HepG2 (cell line): ENCODE measurements around the gene LRRC3C. TPM values are rescaled to one million over a fixed set of nuclear protein-coding genes. Genes with fewer than 3 reads are reported as not detected.

ENCODE experiments used
- ARNT ChIP-seq: fragments of 450-650 bp; IDR thresholded peaks from 2 replicates; pipeline ENCODE4 v1.6.1; 2017
- NCOR1 ChIP-seq: fragments of 200-600 bp; sonication (generic); IDR thresholded peaks from 2 replicates; pipeline ENCODE4 v1.7.0; 2017; ENCODE audit warnings: antibody characterized with exemption, low read length, borderline replicate concordance
- polyA plus RNA-seq, 8 experiments: library from polyadenylated mRNA; depleted of rRNA in 3 of 8; stranded (reverse) in 7 of 8; unstranded in 1 of 8; fragments of >200 nt; fragmentation: Illumina TruSeq in 4 of 8; extraction: Trizol in 4 of 8; gene quantifications; 2 replicates each; pipeline versions ENCODE4 v1.2.1 to v1.2.3, GENCODE V29; 2011 to 2016; ENCODE audit warnings: low read depth in 4 of 8, missing spikeins in 1 of 8, mixed read lengths in 1 of 8; ENCODE audit not compliant: insufficient read depth in 1 of 8
- total RNA-seq, 5 experiments: library from RNA; depleted of rRNA; stranded (reverse); fragments of >200 nt; fragmentation: Illumina TruSeq; extraction: Trizol; gene quantifications; 2 replicates each; pipeline ENCODE4 v1.2.3, GENCODE V29; 2016; ENCODE audit warnings: low read depth in 1 of 5
- TF ChIP-seq, protein P1 (sequence below), 2 experiments: fragments of 450-650 bp in 1 of 2; sonication (generic) in 1 of 2; formaldehyde crosslinking in 1 of 2; IDR thresholded peaks; 2 replicates each; pipeline versions ENCODE4 v1.6.1 to v1.8.0; 2016 to 2022; ENCODE audit warnings: antibody characterized with exemption in 1 of 2, mild to moderate bottlenecking in 1 of 2, missing genetic modification reagents in 1 of 2

LRRC3C gene
- total and polyA plus RNA-seq, 2 of the 13 experiments (the other 11 are each of a cell fraction or from before 2014, with no cell fraction given): 0.17 TPM; not detected in 1

DNA sequence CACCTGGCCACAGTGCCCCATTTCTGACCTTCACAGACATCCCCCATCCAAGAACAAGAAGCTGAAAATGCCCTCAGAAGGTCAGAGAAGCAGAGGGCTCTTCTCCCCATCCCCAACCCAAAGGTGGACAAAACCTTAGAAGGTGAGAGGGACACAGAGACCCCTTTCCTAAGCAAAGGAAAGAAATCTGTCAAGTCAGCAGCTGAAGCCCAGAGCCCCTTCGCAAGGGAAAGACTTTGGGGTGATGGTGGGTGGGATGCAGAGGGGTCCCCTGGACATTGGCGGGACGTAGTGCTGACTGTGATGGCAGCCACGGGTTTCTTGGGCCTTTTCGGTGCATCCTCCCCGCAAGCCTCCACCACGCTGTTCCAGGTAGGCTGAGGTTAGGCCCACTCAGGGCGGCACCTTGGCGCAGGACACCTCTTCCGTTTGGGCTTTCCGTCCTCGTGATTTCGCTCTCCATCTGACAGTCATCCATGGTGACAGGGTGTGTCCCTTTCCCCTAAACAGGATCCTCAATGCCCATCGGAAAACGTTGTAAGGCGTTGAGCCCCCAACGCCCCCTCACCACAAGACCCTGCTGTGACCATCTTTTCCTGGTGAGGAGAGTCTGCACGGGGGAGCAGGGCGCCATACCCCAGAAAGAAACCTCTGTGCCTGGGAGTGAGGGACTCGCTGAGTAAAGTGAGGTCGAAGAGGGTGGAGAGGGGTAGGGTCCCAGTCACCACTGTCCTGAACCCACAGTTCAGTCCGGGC, 24.6 kb downstream of the LRRC3C start (continued):
- TF ChIP-seq, protein P1, sequence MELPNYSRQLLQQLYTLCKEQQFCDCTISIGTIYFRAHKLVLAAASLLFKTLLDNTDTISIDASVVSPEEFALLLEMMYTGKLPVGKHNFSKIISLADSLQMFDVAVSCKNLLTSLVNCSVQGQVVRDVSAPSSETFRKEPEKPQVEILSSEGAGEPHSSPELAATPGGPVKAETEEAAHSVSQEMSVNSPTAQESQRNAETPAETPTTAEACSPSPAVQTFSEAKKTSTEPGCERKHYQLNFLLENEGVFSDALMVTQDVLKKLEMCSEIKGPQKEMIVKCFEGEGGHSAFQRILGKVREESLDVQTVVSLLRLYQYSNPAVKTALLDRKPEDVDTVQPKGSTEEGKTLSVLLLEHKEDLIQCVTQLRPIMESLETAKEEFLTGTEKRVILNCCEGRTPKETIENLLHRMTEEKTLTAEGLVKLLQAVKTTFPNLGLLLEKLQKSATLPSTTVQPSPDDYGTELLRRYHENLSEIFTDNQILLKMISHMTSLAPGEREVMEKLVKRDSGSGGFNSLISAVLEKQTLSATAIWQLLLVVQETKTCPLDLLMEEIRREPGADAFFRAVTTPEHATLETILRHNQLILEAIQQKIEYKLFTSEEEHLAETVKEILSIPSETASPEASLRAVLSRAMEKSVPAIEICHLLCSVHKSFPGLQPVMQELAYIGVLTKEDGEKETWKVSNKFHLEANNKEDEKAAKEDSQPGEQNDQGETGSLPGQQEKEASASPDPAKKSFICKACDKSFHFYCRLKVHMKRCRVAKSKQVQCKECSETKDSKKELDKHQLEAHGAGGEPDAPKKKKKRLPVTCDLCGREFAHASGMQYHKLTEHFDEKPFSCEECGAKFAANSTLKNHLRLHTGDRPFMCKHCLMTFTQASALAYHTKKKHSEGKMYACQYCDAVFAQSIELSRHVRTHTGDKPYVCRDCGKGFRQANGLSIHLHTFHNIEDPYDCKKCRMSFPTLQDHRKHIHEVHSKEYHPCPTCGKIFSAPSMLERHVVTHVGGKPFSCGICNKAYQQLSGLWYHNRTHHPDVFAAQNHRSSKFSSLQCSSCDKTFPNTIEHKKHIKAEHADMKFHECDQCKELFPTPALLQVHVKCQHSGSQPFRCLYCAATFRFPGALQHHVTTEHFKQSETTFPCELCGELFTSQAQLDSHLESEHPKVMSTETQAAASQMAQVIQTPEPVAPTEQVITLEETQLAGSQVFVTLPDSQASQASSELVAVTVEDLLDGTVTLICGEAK (IDR thresholded peaks at IDR 0.05): no peak
- TF ChIP-seq, protein P1 (CRISPR knock-in tag; IDR thresholded peaks at IDR 0.05): no peak
- TF ChIP-seq ARNT: no peak
- no peak for TF ChIP-seq NCOR1
